Measurements from ENCODE around the gene FREM2. TPM values are rescaled to one million over a fixed set of nuclear protein-coding genes. Genes with fewer than 3 reads are reported as not detected.

FREM2 gene
- total and polyA plus RNA-seq, 9 of the 15 experiments (the other 6 are each of a cell fraction or from before 2014, with no cell fraction given) = under 0.01 to 0.02 TPM; not detected in 7

DNA sequence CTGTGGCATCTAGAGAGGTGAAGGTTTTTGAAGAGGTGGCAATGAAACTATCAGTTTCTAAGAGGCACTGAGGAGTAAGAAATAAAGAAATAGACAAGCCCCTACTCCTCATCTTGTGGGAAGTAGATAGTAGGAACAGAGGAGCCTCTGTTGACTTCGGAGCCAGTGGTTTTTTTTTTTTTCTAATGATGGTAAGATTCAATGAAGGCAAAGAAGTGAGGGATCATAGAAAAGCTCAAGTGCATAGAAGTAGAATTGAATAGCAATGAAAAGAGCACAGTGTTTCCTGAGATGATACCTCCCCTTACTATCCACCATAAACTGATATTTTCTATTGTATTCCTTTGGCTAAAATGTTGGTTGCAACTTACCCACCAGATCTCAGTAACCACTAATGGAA, 46.3 kb downstream of the FREM2 start:
- FAIRE-seq = no peak
- Histone ChIP-seq H3K4me1 (replicated peaks in 1 of 2; ENCODE audit: control insufficient read depth in 2 of 2, insufficient read depth in 2 of 2, low read length in 2 of 2) (no peaks in the 10 kb centered on the region), H3K9me3 (replicated peaks; ENCODE audit: control insufficient read depth, insufficient read depth, low read depth, low read length) (no peaks in the 10 kb centered on the region), H3K79me2 (ENCODE audit: control insufficient read depth, insufficient read depth, low read length) (no peaks in the 10 kb centered on the region), H3K27me3 (ENCODE audit: control insufficient read depth in 2 of 2, insufficient read depth in 2 of 2, low read length in 2 of 2) (no peaks in the 10 kb centered on the region), H3K4me3 (no peak overlapping the region), H2AFZ (ENCODE audit: low read depth, low read length) (no peak overlapping the region), H4K20me1 (replicated peaks; ENCODE audit: control insufficient read depth, insufficient read depth, low read length) (no peaks in the 10 kb centered on the region), H3K4me2 (ENCODE audit: insufficient read depth, low read length) (no peak overlapping the region), H3K9me1 (ENCODE audit: control insufficient read depth, insufficient read depth, low read length) (no peaks in the 10 kb centered on the region), H3K27ac (ENCODE audit: extremely low read depth, low read depth, low read length) (no peak overlapping the region), H3K36me3 (ENCODE audit: control insufficient read depth, insufficient read depth, low read length) (no peaks in the 10 kb centered on the region), H3K9ac (ENCODE audit: insufficient read depth in 1 of 2, low read depth in 2 of 2, low read length in 2 of 2) (no peak overlapping the region)
- intact Hi-C loops (cut with micrococcal nuclease) = no loop called here
- WGBS (ENCODE audit: insufficient coverage, low coverage, missing lambda C conversion rate) = 0% methylated on average over 1 of the region's 1 CpG
- no TSS peak for BruUV-seq (replicated peaks)
- DNase-seq (ENCODE audit: extremely low read depth in 1 of 4, low spot score in 3 of 4) = no peak
- no peak for TF ChIP-seq SPI1 (IDR thresholded peaks at IDR 0.05; ENCODE audit: borderline replicate concordance, low read depth, low read length)
- no peak for TF ChIP-seq ZNF239 (CRISPR knock-in tag; IDR thresholded peaks at IDR 0.05)
- no peak for TF ChIP-seq ZNF717 (CRISPR knock-in tag; IDR thresholded peaks at IDR 0.05)
- TF ChIP-seq STAT5A (IDR thresholded peaks at IDR 0.05; ENCODE audit: borderline replicate concordance, low read length) = no peak
- no peak for TF ChIP-seq GTF2F1 (IDR thresholded peaks at IDR 0.05; ENCODE audit: low read depth, low read length)
- no peak for TF ChIP-seq RUNX1 (IDR thresholded peaks at IDR 0.05; ENCODE audit: low read depth)
- TF ChIP-seq, protein P1, sequence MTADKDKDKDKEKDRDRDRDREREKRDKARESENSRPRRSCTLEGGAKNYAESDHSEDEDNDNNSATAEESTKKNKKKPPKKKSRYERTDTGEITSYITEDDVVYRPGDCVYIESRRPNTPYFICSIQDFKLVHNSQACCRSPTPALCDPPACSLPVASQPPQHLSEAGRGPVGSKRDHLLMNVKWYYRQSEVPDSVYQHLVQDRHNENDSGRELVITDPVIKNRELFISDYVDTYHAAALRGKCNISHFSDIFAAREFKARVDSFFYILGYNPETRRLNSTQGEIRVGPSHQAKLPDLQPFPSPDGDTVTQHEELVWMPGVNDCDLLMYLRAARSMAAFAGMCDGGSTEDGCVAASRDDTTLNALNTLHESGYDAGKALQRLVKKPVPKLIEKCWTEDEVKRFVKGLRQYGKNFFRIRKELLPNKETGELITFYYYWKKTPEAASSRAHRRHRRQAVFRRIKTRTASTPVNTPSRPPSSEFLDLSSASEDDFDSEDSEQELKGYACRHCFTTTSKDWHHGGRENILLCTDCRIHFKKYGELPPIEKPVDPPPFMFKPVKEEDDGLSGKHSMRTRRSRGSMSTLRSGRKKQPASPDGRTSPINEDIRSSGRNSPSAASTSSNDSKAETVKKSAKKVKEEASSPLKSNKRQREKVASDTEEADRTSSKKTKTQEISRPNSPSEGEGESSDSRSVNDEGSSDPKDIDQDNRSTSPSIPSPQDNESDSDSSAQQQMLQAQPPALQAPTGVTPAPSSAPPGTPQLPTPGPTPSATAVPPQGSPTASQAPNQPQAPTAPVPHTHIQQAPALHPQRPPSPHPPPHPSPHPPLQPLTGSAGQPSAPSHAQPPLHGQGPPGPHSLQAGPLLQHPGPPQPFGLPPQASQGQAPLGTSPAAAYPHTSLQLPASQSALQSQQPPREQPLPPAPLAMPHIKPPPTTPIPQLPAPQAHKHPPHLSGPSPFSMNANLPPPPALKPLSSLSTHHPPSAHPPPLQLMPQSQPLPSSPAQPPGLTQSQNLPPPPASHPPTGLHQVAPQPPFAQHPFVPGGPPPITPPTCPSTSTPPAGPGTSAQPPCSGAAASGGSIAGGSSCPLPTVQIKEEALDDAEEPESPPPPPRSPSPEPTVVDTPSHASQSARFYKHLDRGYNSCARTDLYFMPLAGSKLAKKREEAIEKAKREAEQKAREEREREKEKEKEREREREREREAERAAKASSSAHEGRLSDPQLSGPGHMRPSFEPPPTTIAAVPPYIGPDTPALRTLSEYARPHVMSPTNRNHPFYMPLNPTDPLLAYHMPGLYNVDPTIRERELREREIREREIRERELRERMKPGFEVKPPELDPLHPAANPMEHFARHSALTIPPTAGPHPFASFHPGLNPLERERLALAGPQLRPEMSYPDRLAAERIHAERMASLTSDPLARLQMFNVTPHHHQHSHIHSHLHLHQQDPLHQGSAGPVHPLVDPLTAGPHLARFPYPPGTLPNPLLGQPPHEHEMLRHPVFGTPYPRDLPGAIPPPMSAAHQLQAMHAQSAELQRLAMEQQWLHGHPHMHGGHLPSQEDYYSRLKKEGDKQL (CRISPR knock-in tag; IDR thresholded peaks at IDR 0.05; ENCODE audit: borderline replicate concordance) = no peak
- no peak for TF ChIP-seq CBX5 (IDR thresholded peaks at IDR 0.05; ENCODE audit: borderline replicate concordance, low read depth)
- TF ChIP-seq ZFP1 (CRISPR knock-in tag; IDR thresholded peaks at IDR 0.05) = no peak
- no peak for TF ChIP-seq GATAD2A (IDR thresholded peaks at IDR 0.05)
- no peak for TF ChIP-seq ZBED1 (IDR thresholded peaks at IDR 0.05)
- TF ChIP-seq ZNF311 (CRISPR knock-in tag; IDR thresholded peaks at IDR 0.05) = no peak
- TF ChIP-seq MEIS2 (IDR thresholded peaks at IDR 0.05; ENCODE audit: partially characterized antibody) = no peak
- TF ChIP-seq, protein P2, sequence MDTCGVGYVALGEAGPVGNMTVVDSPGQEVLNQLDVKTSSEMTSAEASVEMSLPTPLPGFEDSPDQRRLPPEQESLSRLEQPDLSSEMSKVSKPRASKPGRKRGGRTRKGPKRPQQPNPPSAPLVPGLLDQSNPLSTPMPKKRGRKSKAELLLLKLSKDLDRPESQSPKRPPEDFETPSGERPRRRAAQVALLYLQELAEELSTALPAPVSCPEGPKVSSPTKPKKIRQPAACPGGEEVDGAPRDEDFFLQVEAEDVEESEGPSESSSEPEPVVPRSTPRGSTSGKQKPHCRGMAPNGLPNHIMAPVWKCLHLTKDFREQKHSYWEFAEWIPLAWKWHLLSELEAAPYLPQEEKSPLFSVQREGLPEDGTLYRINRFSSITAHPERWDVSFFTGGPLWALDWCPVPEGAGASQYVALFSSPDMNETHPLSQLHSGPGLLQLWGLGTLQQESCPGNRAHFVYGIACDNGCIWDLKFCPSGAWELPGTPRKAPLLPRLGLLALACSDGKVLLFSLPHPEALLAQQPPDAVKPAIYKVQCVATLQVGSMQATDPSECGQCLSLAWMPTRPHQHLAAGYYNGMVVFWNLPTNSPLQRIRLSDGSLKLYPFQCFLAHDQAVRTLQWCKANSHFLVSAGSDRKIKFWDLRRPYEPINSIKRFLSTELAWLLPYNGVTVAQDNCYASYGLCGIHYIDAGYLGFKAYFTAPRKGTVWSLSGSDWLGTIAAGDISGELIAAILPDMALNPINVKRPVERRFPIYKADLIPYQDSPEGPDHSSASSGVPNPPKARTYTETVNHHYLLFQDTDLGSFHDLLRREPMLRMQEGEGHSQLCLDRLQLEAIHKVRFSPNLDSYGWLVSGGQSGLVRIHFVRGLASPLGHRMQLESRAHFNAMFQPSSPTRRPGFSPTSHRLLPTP (IDR thresholded peaks at IDR 0.05; ENCODE audit: borderline replicate concordance, extremely low read depth, insufficient read length) = no peak
- no peak for TF ChIP-seq FUS (optimal IDR thresholded peaks at IDR 0.05; ENCODE audit: low read depth, low read length)
- no peak for ATAC-seq
- ChIA-PET CTCF (ENCODE audit: low intra/inter-chr PET ratio) (no interaction called here), POLR2A (no interaction called here)
- in situ Hi-C loops (cut with MboI) = no loop called here
